ENCODE data around the gene C16orf78. TPM values are rescaled to one million over a fixed set of nuclear protein-coding genes. Genes with fewer than 3 reads are reported as not detected.

C16orf78 gene
- total and polyA plus RNA-seq, 9 donors, result not detected

DNA sequence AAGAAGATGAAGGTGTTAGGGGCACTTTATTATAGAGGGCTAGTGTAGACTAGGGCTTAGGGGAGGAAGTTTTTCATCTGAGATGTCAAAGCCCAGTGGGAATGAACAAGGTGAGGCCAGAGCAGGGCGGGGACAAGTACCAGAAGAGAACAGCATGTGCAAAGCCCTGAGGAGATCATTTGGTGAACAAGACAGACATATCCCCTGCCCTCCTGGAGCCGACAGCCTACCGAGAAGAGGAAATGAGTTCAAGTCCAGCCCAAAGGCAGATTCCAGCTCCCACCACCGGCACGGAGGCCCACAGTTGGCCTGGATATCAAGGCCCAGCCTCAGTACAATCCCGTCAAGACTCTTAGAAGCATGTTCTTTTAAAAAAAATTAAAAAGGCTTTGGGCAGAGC, 61.1 kb downstream of the C16orf78 start:
- 93 to 96% (median 96%) methylated on average over 6 of the region's 6 CpGs for WGBS, 3 donors
- no peak for DNase-seq
- Histone ChIP-seq H3K4me3 (no peak overlapping the region), H3K4me1 (ENCODE audit: insufficient read depth) (no peaks in the 10 kb centered on the region), H3K27ac (no peak overlapping the region), H3K27me3 (no peaks in the 10 kb centered on the region), H3K9me3 (no peaks in the 10 kb centered on the region), H3K36me3 (no peaks in the 10 kb centered on the region)
- no peak for TF ChIP-seq EP300 (IDR thresholded peaks at IDR 0.05)
- no peak for TF ChIP-seq POLR2A (IDR thresholded peaks at IDR 0.05)
- TF ChIP-seq, protein P1, sequence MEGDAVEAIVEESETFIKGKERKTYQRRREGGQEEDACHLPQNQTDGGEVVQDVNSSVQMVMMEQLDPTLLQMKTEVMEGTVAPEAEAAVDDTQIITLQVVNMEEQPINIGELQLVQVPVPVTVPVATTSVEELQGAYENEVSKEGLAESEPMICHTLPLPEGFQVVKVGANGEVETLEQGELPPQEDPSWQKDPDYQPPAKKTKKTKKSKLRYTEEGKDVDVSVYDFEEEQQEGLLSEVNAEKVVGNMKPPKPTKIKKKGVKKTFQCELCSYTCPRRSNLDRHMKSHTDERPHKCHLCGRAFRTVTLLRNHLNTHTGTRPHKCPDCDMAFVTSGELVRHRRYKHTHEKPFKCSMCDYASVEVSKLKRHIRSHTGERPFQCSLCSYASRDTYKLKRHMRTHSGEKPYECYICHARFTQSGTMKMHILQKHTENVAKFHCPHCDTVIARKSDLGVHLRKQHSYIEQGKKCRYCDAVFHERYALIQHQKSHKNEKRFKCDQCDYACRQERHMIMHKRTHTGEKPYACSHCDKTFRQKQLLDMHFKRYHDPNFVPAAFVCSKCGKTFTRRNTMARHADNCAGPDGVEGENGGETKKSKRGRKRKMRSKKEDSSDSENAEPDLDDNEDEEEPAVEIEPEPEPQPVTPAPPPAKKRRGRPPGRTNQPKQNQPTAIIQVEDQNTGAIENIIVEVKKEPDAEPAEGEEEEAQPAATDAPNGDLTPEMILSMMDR (IDR thresholded peaks at IDR 0.05), result no peak
- intact Hi-C loops (cut with DNase I), result no loop called here

DNA sequence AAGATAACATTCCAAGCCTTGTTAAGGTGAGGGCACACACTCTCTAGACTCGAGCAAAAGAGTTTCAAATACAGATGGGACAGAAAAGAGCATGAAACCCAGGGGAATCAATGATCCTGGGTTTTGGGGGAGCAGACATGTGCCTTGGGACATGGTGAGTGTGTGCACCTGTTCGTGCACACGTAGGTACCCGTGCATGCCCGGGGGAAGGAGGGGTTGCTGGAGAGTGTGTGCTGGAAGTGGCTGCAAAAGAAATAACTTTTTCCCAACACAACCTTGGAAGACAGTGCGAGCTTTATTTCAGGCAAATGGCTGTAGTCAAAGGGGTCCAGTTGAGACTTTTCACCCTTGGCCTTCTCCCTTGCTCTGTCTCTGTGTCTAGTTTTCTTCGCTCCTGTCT, 62.6 kb downstream of the C16orf78 start:
- intact Hi-C loops (cut with DNase I), result no loop called here
- TF ChIP-seq POLR2A (IDR thresholded peaks at IDR 0.05), result no peak
- TF ChIP-seq, protein P1 (IDR thresholded peaks at IDR 0.05), result no peak
- no peak for TF ChIP-seq EP300 (IDR thresholded peaks at IDR 0.05)
- WGBS, 3 donors, result 77 to 81% (median 80%) methylated on average over 7 of the region's 7 CpGs
- H3K9me3 ChIP-seq, result no peaks in the 10 kb centered on the region
- H3K4me3 ChIP-seq, result no peak overlapping the region
- no peaks in the 10 kb centered on the region for H3K4me1 ChIP-seq (ENCODE audit: insufficient read depth)
- DNase-seq, result no peak
- no peaks in the 10 kb centered on the region for H3K27me3 ChIP-seq
- no peaks in the 10 kb centered on the region for H3K36me3 ChIP-seq
- no peak overlapping the region for H3K27ac ChIP-seq

DNA sequence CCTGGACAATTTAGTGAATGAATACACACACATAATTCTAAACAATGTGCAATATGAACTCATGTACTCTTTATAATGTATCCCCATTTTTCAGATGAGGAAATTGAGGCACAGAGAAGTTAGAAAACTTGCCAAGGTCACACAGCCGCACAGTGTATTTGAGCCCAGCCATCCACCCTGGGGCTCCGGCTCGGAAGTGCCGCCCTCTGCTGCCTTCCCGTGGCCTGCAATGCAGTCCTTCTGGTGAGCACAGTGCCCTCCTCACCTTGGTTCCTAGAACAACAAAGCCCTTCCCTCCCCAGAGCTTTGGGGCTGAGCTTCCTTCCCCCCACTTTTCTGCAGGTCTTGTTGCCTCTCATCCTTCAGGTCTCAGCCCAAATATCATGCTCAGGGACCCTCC, 63.7 kb downstream of the C16orf78 start:
- TF ChIP-seq, protein P1 (IDR thresholded peaks at IDR 0.05), result no peak
- TF ChIP-seq POLR2A (IDR thresholded peaks at IDR 0.05), result no peak
- TF ChIP-seq EP300 (IDR thresholded peaks at IDR 0.05), result no peak
- DNase-seq, result no peak
- intact Hi-C loops (cut with DNase I), result no loop called here
- Histone ChIP-seq H3K9me3 (no peaks in the 10 kb centered on the region), H3K36me3 (no peaks in the 10 kb centered on the region), H3K4me1 (ENCODE audit: insufficient read depth) (peaks cover 4% of the 10 kb centered on the region), H3K27ac (no peak overlapping the region), H3K27me3 (no peaks in the 10 kb centered on the region), H3K4me3 (no peak overlapping the region)
- 76 to 87% (median 85%) methylated on average over 5 of the region's 5 CpGs for WGBS, 3 donors

DNA sequence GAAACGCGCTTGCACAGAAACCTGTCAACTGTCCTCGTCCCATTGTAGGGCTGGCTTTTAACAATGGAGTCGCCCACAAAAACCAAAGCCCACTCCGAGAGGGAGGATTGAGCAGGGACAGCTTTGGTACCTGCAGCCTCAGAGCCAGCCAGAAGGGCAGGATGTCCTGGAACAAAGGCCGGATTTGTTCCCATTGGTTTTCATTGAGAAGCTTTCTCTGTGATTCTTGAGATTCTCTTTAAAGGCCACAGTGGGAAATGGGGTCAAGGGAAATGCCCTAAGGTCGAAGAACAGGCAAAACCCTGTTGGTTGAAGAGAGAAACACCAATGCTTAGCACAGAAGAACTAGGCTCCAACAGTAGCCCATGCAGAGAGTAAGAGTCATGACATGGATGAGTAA, 65.4 kb downstream of the C16orf78 start:
- Histone ChIP-seq H3K4me3 (no peak overlapping the region), H3K36me3 (no peaks in the 10 kb centered on the region), H3K9me3 (no peaks in the 10 kb centered on the region), H3K27ac (no peak overlapping the region), H3K4me1 (ENCODE audit: insufficient read depth) (peaks cover 4% of the 10 kb centered on the region), H3K27me3 (no peaks in the 10 kb centered on the region)
- no peak for DNase-seq
- TF ChIP-seq EP300 (IDR thresholded peaks at IDR 0.05), result no peak
- TF ChIP-seq POLR2A (IDR thresholded peaks at IDR 0.05), result no peak
- TF ChIP-seq, protein P1 (IDR thresholded peaks at IDR 0.05), result no peak
- intact Hi-C loops (cut with DNase I), result no loop called here
- 68 to 70% (median 69%) methylated on average over 7 of the region's 7 CpGs for WGBS, 3 donors

DNA sequence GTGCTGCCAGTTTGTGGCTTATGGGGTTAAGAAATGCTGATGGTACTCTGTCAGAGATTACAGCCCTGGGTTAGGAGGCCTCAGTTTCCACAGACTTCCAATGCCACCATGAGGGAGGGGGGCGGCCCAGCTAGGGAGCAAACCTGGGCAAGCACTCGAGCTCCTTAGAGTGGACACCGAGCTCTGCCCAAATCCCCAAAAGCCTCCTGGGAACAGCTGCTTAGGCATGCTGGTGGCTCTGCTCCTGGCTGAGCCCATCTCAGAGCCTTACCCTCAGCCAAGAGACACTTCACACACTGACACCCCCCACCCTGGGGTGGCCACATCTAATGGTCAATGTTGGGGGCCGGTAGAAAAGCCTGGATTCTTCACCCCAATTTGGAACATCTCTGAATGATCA, 66.1 kb downstream of the C16orf78 start:
- TF ChIP-seq POLR2A (IDR thresholded peaks at IDR 0.05) (no peak), EP300 (IDR thresholded peaks at IDR 0.05) (no peak)
- TF ChIP-seq, protein P1 (IDR thresholded peaks at IDR 0.05), result no peak
- DNase-seq, result no peak
- H3K9me3 ChIP-seq, result no peaks in the 10 kb centered on the region

More for the DNA sequence above, 66.1 kb downstream of the C16orf78 start:
- Histone ChIP-seq H3K36me3 (no peaks in the 10 kb centered on the region), H3K27ac (no peak overlapping the region), H3K4me1 (ENCODE audit: insufficient read depth) (peaks cover 4% of the 10 kb centered on the region), H3K27me3 (no peaks in the 10 kb centered on the region), H3K4me3 (no peak overlapping the region)
- intact Hi-C loops (cut with DNase I), result no loop called here
- WGBS, 3 donors, result 88 to 90% (median 90%) methylated on average over 4 of the region's 4 CpGs

Data from ovary (tissue), 9 donors.